ENCODE measurements around the gene C4B.
"Not testable (repeated sequence)": the region's sequence is repeated elsewhere in the genome, so short reads cannot be mapped to it uniquely, and the experiment has no call there.

Gene C4B

GRCh38 chr6:32046450-32047083, 32.0 kb downstream of the C4B start:
- POLR2A ChIA-PET, result no interaction called here
- CTCF ChIA-PET, result interaction anchor here (0.6 kb wide), 2 partner anchors 160 to 190 kb away, joined by 3 read pairs; no protein-coding TSS in a partner anchor
- DNase-seq (ENCODE audit: extremely low spot score), result no peak
- no peak for TF ChIP-seq LEF1 (IDR thresholded peaks at IDR 0.05; ENCODE audit: borderline replicate concordance)
- no peak for TF ChIP-seq BHLHE40 (IDR thresholded peaks at IDR 0.05; ENCODE audit: borderline replicate concordance)
- TF ChIP-seq CTBP1 (IDR thresholded peaks at IDR 0.05; ENCODE audit: borderline replicate concordance), result no peak
- no peak for TF ChIP-seq FOXK2 (IDR thresholded peaks at IDR 0.05)
- TF ChIP-seq ELF4 (IDR thresholded peaks at IDR 0.05), result no peak
- no peak for TF ChIP-seq FOXA1 (IDR thresholded peaks at IDR 0.05)
- TF ChIP-seq SUZ12 (IDR thresholded peaks at IDR 0.05), result no peak
- TF ChIP-seq L3MBTL2 (conservative IDR thresholded peaks at IDR 0.05), result no peak
- TF ChIP-seq HDGF (IDR thresholded peaks at IDR 0.05; ENCODE audit: borderline replicate concordance), result no peak
- TF ChIP-seq ARNT (IDR thresholded peaks at IDR 0.05), result no peak
- no peak for TF ChIP-seq NFRKB (IDR thresholded peaks at IDR 0.05)
- TF ChIP-seq PKNOX1 (IDR thresholded peaks at IDR 0.05), result no peak
- no peak for TF ChIP-seq TARDBP (IDR thresholded peaks at IDR 0.05)
- no peak for TF ChIP-seq SP1 (IDR thresholded peaks at IDR 0.05)
- TF ChIP-seq FOXM1 (IDR thresholded peaks at IDR 0.05; ENCODE audit: borderline replicate concordance), result no peak
- TF ChIP-seq ZNF384 (IDR thresholded peaks at IDR 0.05), result no peak

GRCh38 chr6:32047084-32047478, 32.5 kb downstream of the C4B start:
- POLR2A ChIA-PET, result no interaction called here
- no peak for TF ChIP-seq ELF4 (IDR thresholded peaks at IDR 0.05)
- TF ChIP-seq FOXK2 (IDR thresholded peaks at IDR 0.05), result no peak
- TF ChIP-seq LEF1 (IDR thresholded peaks at IDR 0.05; ENCODE audit: borderline replicate concordance), result no peak
- no peak for TF ChIP-seq SP1 (IDR thresholded peaks at IDR 0.05)
- TF ChIP-seq FOXA1 (IDR thresholded peaks at IDR 0.05), result no peak
- no peak for TF ChIP-seq ZNF384 (IDR thresholded peaks at IDR 0.05)
- no peak for TF ChIP-seq L3MBTL2 (conservative IDR thresholded peaks at IDR 0.05)
- TF ChIP-seq NFRKB (IDR thresholded peaks at IDR 0.05), result no peak
- no peak for TF ChIP-seq FOXM1 (IDR thresholded peaks at IDR 0.05; ENCODE audit: borderline replicate concordance)
- CTCF ChIA-PET, result no interaction called here
- DNase-seq (ENCODE audit: extremely low spot score), result no peak

GRCh38 chr6:32047539-32047854, 32.9 kb downstream of the C4B start:
- CTCF ChIA-PET, result interaction anchor here (0.6 kb wide), 1 partner anchor 148 kb away, joined by 3 read pairs; no protein-coding TSS in a partner anchor
- no peak for DNase-seq (ENCODE audit: extremely low spot score)
- TF ChIP-seq ARNT (IDR thresholded peaks at IDR 0.05), result no peak
- TF ChIP-seq LEF1 (IDR thresholded peaks at IDR 0.05; ENCODE audit: borderline replicate concordance), result no peak
- TF ChIP-seq NFRKB (IDR thresholded peaks at IDR 0.05), result no peak
- TF ChIP-seq SP1 (IDR thresholded peaks at IDR 0.05), result no peak
- no peak for TF ChIP-seq TARDBP (IDR thresholded peaks at IDR 0.05)
- TF ChIP-seq L3MBTL2 (conservative IDR thresholded peaks at IDR 0.05), result no peak
- TF ChIP-seq SUZ12 (IDR thresholded peaks at IDR 0.05), result no peak
- TF ChIP-seq ELF4 (IDR thresholded peaks at IDR 0.05), result no peak
- TF ChIP-seq ZNF384 (IDR thresholded peaks at IDR 0.05), result no peak
- TF ChIP-seq FOXM1 (IDR thresholded peaks at IDR 0.05; ENCODE audit: borderline replicate concordance), result no peak
- TF ChIP-seq PKNOX1 (IDR thresholded peaks at IDR 0.05), result no peak
- POLR2A ChIA-PET, result no interaction called here

- ChIA-PET POLR2A (no interaction called here), CTCF (interaction anchor here (0.6 kb wide), 1 partner anchor 148 kb away, joined by 3 read pairs; no protein-coding TSS in a partner anchor)
- peak; percentile 87 for DNase-seq (ENCODE audit: extremely low spot score)
- TF ChIP-seq SP1 (IDR thresholded peaks at IDR 0.05) (no peak), PKNOX1 (IDR thresholded peaks at IDR 0.05) (peak; percentile 25; the same call in 1 of the 2 replicates)
These were observed 33.5 kb downstream of the C4B start for GRCh38 chr6:32047855-32048766.

- CTCF ChIA-PET; DNase-seq (ENCODE audit: extremely low spot score); POLR2A ChIA-PET: not testable (repeated sequence)
These were observed 34.6 kb downstream of the C4B start for GRCh38 chr6:32049149-32049548.

GRCh38 chr6:32049736-32050135, 35.1 kb downstream of the C4B start:
- POLR2A ChIA-PET; DNase-seq (ENCODE audit: extremely low spot score); CTCF ChIA-PET: not testable (repeated sequence)

GRCh38 chr6:32050562-32050961, 36.0 kb downstream of the C4B start:
- no peak for DNase-seq (ENCODE audit: extremely low spot score)
- no peak for TF ChIP-seq BHLHE40 (IDR thresholded peaks at IDR 0.05; ENCODE audit: borderline replicate concordance)
- TF ChIP-seq PKNOX1 (IDR thresholded peaks at IDR 0.05), result no peak
- no peak for TF ChIP-seq CTBP1 (IDR thresholded peaks at IDR 0.05; ENCODE audit: borderline replicate concordance)
- no peak for TF ChIP-seq ELF4 (IDR thresholded peaks at IDR 0.05)
- TF ChIP-seq LEF1 (IDR thresholded peaks at IDR 0.05; ENCODE audit: borderline replicate concordance), result no peak
- no peak for TF ChIP-seq L3MBTL2 (conservative IDR thresholded peaks at IDR 0.05)
- TF ChIP-seq FOXK2 (IDR thresholded peaks at IDR 0.05), result no peak
- no peak for TF ChIP-seq ARNT (IDR thresholded peaks at IDR 0.05)
- TF ChIP-seq FOXM1 (IDR thresholded peaks at IDR 0.05; ENCODE audit: borderline replicate concordance), result no peak
- TF ChIP-seq HDGF (IDR thresholded peaks at IDR 0.05; ENCODE audit: borderline replicate concordance), result no peak
- no peak for TF ChIP-seq TARDBP (IDR thresholded peaks at IDR 0.05)
- TF ChIP-seq FOXA1 (IDR thresholded peaks at IDR 0.05), result no peak
- TF ChIP-seq SUZ12 (IDR thresholded peaks at IDR 0.05), result no peak
- TF ChIP-seq NFRKB (IDR thresholded peaks at IDR 0.05), result no peak
- TF ChIP-seq SP1 (IDR thresholded peaks at IDR 0.05), result no peak
- no peak for TF ChIP-seq ZNF384 (IDR thresholded peaks at IDR 0.05)
- ChIA-PET CTCF (interaction anchor here (1.0 kb wide), 1 partner anchor 818 kb away, joined by 3 read pairs; no protein-coding TSS in a partner anchor), POLR2A (no interaction called here)

GRCh38 chr6:32052626-32053025, 38.0 kb downstream of the C4B start:
- DNase-seq (ENCODE audit: extremely low spot score); POLR2A ChIA-PET: not testable (repeated sequence)

GRCh38 chr6:32053314-32053713, 38.7 kb downstream of the C4B start:
- CTCF ChIA-PET, POLR2A ChIA-PET: not testable (repeated sequence)

More at GRCh38 chr6:32052626-32053025, 38.0 kb downstream of the C4B start:
- CTCF ChIA-PET, result not testable (repeated sequence)

GRCh38 chr6:32055756-32056155, 41.2 kb downstream of the C4B start:
- CTCF ChIA-PET; POLR2A ChIA-PET; DNase-seq (ENCODE audit: extremely low spot score): not testable (repeated sequence)

More at GRCh38 chr6:32053314-32053713, 38.7 kb downstream of the C4B start:
- DNase-seq (ENCODE audit: extremely low spot score), result not testable (repeated sequence)
